Measurements from ENCODE around the gene KIAA1217.

DNA sequence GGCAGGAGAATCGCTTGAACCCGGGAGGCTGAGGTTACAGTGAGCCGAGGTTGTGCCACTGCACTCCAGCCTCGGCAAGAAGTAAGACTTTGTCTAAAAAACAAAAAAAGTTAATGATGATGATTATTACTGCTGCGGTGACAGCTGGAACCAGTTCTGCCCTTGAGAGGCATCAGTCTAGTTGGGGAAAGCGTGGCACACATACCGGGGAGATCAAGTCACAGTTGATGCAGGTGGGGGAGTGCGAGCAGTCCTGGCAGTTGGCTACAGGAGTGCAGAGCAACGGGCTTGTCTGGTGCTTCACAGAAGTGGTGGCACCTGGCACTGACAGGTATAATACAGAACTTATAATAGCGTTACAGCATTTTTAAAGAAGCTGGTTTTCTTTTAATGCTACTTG lies 341.7 kb downstream of the KIAA1217 start:
- TF ChIP-seq POLR2AphosphoS5 (IDR thresholded peaks at IDR 0.05; ENCODE audit: insufficient read depth in 1 of 2, low read depth in 1 of 2): no peak
- TF ChIP-seq, protein P1, sequence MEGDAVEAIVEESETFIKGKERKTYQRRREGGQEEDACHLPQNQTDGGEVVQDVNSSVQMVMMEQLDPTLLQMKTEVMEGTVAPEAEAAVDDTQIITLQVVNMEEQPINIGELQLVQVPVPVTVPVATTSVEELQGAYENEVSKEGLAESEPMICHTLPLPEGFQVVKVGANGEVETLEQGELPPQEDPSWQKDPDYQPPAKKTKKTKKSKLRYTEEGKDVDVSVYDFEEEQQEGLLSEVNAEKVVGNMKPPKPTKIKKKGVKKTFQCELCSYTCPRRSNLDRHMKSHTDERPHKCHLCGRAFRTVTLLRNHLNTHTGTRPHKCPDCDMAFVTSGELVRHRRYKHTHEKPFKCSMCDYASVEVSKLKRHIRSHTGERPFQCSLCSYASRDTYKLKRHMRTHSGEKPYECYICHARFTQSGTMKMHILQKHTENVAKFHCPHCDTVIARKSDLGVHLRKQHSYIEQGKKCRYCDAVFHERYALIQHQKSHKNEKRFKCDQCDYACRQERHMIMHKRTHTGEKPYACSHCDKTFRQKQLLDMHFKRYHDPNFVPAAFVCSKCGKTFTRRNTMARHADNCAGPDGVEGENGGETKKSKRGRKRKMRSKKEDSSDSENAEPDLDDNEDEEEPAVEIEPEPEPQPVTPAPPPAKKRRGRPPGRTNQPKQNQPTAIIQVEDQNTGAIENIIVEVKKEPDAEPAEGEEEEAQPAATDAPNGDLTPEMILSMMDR (IDR thresholded peaks at IDR 0.05): no peak
